ENCODE results near the gene PLIN4. TPM values are rescaled to one million over a fixed set of nuclear protein-coding genes. Genes with fewer than 3 reads are reported as not detected.

Gene PLIN4
- total RNA-seq, 1 experiment from 2014 or later = not detected

DNA sequence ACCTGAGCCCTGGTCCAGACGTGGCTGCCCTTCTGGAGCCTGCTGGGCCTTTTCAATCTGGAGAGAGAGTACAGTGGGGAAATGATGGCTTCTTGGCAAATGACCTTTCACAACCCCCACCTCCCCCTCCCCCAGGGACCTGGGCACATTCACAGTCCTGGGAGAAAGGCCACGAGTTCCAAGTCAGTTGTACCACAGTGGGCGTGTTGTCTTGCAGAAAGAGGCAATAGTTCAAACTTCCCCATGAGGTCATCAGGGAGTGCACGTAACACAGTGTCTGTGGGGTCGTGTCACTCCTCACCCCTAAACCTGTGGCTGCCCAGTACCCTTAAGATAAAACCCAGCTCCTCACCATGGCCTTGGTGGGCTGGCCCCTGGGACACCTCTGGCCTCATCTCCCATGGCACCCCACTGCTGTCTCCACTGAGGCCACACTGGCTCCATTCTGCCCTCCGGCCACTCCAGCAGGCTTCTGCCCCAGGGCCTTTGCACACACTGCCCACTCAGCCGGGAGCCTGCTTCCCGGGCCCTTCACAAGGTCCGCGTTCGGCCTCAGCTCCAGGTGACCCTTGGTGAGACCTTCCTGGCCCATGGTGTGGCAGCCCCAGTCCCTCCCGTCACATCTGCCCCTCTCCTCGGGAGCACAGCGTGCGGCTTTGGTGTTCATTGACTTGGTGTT is 13.3 kb downstream of the PLIN4 start:
- Histone ChIP-seq H3K9me3 (no peaks in the 10 kb centered on the region), H3K36me3 (no peaks in the 10 kb centered on the region), H3K4me3 (no peak overlapping the region), H3K27me3 (no peaks in the 10 kb centered on the region)
- no peak for DNase-seq

DNA sequence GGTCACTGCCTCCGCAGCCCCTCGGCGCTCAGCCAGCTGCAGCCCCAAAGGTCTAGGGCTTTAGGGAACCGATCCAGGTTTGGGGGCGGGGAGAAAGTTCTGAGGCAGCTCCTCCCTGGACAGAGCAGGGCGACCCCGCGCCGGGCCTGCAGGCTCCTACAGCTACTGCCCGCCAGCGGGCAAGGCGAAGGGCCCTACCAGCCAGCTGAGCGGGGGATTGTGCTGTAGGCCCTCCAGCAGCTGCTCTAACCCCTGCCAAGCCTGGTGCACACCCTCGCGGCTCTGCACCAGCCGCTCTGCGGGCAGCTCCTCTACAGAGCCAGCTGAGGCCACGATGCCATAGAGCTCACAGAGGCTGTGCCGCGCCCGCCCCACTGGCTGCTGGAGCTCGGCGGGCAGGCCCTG is 14.0 kb downstream of the PLIN4 start:
- no peaks in the 10 kb centered on the region for H3K36me3 ChIP-seq
- no peak overlapping the region for H3K4me3 ChIP-seq
- no peak for DNase-seq
- no peaks in the 10 kb centered on the region for H3K27me3 ChIP-seq
- no peaks in the 10 kb centered on the region for H3K9me3 ChIP-seq

DNA sequence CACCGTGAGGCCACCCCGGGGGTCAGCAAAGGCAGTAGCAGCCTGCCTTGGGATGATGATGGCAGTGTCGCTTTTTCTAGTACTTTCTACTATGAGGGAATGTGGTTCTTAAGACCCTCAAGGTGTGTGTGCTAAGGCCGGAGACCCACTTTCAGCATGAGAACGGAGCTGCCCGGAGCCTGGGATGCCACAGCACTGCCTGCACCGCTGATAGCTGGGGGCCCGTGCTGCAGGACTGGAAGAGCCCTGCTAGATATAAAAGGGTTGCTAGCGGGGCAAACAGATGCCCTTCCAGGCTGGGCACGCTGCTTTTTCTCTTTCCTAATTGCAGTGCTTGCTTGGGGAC is 14.5 kb downstream of the PLIN4 start:
- Histone ChIP-seq H3K9me3 (no peaks in the 10 kb centered on the region), H3K4me3 (no peak overlapping the region), H3K27me3 (no peaks in the 10 kb centered on the region), H3K36me3 (no peaks in the 10 kb centered on the region)
- DNase-seq = no peak

DNA sequence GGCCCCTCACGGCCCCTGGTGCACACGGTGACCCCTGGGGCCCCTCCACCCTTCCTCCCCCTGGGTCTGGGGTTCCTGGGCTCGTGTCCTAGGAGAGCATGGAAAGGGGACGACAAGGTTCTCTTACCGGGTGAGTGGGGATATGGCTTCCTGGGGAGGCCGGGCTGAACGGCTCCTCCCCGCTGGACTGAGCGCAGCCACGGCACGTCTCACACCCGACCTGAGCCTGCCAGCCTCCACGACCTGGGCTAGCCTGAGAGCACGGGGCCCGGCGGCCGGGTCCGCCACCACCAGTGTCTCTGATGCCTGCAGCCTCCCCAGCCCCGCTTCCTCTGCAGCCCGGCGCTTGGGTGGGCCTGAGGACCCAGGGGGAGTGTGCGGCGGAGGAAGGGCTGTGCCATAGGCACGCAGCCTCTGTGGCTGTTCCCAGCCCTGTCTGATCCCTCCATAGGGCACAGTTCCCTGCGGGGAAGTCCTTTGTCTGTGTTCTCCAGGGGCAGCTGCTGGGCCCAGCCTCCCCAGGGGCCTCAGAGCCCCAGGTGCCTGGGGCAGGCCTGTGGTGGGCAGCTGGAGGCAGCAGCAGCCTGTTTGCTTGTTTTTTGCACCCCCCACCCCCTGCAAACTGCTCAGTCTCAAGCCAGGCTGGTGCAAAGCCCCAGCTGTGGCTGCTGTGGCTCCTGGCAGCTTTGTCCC is 15.0 kb downstream of the PLIN4 start:
- H3K9me3 ChIP-seq = no peaks in the 10 kb centered on the region
- no peaks in the 10 kb centered on the region for H3K36me3 ChIP-seq
- no peak for DNase-seq

DNA sequence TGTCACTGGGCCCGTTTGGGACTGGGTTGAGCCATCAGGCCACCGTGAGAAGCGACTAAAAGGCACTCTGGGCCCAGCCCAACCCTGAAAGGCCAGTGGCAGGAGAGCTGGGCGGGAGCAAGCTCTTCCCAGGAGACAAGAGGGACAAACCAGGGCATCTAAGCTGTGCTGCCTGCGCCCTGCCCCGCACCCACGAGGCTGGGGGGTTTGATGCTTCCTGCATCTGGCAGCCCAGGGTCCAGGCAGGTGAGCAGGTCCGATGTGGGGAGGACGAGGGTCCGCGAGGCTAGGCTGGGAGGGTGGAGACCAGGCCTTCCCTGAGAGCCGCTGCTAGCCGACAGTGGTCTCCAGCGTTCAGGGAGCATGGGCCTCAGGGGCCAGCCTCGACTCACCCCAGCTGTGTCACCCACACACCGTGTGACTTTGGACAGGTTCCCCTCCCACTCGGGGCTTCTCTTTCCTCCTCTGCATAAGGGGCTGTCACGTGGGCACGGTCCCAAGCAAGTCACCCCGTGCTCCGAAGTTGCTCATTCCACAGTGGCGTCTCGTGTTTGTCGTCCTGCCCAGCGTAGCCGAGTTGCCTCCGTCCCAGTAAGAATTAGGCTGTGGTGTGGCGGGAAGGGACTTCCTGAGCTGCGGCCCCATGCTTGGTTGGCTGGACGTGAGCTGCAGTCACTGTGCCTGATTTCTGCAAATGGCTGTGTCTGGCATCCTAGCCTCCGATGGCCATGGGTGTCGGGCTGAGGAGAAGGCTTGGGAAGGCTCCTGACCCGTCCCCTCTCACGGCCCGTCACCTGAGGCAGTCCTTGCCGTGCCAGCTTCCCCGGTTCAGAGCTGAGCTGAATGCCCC is 15.8 kb downstream of the PLIN4 start:
- H3K9me3 ChIP-seq = no peaks in the 10 kb centered on the region
- no peak overlapping the region for H3K4me3 ChIP-seq
- H3K36me3 ChIP-seq = no peaks in the 10 kb centered on the region
- DNase-seq = no peak
- H3K27me3 ChIP-seq = no peaks in the 10 kb centered on the region

More for the DNA sequence above, 15.0 kb downstream of the PLIN4 start:
- Histone ChIP-seq H3K27me3 (no peaks in the 10 kb centered on the region), H3K4me3 (no peak overlapping the region)

DNA sequence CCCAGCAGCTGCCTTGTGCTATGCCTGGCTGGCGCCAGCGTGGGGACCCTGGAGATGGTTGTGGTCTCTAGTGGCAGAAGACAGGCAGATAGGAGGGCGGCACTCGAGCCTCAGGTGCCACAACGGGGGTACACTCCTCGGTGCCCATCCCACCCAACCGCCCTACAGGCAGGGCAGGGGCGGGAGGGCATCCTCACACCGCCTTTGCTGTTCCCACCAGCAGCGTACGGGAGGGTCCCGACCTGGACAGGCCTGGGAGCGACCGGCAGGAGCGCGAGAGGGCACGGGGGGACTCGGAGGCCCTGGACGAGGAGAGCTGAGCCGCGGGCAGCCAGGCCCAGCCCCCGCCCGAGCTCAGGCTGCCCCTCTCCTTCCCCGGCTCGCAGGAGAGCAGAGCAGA is 16.6 kb downstream of the PLIN4 start:
- no peak for DNase-seq
- H3K27me3 ChIP-seq = no peaks in the 10 kb centered on the region
- H3K36me3 ChIP-seq = no peaks in the 10 kb centered on the region
- H3K9me3 ChIP-seq = no peaks in the 10 kb centered on the region
- no peak overlapping the region for H3K4me3 ChIP-seq

DNA sequence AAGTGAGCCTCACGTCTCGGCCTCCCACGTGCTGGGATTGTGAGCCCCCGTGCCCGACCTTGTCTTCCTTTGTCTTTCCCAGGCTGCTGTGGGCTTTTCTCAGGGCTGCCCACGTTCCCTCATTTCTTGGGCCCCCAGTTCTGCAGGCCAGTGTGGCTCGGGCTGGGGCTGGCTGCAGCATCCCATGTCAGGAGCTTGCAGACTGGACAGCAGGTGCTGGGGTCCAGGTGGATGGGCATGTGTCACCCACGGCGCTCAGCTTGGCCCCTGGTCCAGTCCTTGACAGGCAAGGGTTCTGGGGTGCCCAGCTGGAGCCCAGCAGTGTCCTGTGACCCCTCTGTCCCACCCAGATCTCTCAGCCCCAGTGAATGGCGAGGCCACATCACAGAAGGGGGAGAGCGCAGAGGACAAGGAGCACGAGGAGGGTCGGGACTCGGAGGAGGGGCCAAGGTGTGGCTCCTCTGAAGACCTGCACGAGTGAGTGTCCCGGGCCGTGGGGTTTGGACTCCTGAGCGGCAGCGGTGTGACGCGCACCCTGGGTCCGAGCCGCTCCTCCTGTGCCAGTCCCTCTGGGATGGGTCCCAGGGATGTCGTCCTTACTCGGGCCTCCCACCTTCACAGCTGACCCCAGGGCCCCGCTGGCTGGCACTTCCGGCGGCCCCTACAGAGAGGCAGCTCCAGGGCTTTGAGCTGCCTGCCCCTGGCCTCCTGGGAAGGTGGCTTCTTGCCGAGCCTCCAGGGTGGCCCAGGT is 17.3 kb downstream of the PLIN4 start:
- no peak for DNase-seq
- Histone ChIP-seq H3K9me3 (no peaks in the 10 kb centered on the region), H3K36me3 (no peaks in the 10 kb centered on the region), H3K27me3 (no peaks in the 10 kb centered on the region), H3K4me3 (no peak overlapping the region)

DNA sequence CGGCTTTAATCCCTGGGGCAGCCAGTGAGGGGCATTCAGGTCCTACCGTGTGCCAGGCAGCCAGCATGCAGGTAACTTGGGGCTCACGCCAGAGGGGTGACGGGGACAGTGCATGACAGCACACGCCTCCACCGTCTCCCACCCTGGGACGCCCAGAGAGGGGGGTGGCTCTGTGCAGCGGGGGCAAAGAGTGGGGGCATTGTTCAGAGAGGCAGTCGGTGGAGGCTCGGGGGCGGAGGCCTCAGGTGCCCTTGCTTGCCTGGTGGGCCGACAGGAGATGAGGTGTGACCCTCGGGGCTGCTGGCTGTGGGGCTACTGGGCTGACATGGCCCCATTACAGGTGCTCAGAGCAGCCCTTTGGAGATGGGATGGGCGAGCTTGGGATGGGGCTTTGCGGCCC is 18.4 kb downstream of the PLIN4 start:
- Histone ChIP-seq H3K4me3 (no peak overlapping the region), H3K27me3 (no peaks in the 10 kb centered on the region), H3K36me3 (no peaks in the 10 kb centered on the region), H3K9me3 (no peaks in the 10 kb centered on the region)
- no peak for DNase-seq

DNA sequence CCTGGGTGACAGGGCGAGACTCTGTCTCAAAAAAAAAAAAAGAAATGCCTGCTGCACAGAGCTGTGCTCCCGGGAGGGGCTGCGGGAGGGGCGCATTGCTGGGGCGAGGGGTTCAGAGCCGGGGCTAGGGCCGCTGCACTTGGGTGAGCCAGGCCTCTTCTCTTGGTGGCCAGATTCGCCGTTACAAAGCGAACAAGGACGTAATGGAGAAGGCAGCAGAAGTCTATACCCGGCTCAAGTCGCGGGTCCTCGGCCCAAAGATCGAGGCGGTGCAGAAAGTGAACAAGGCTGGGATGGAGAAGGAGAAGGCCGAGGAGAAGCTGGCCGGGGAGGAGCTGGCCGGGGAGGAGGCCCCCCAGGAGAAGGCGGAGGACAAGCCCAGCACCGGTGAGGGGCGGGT is 19.0 kb downstream of the PLIN4 start:
- no peak overlapping the region for H3K4me3 ChIP-seq
- no peaks in the 10 kb centered on the region for H3K36me3 ChIP-seq
- no peaks in the 10 kb centered on the region for H3K27me3 ChIP-seq
- H3K9me3 ChIP-seq = no peaks in the 10 kb centered on the region
- DNase-seq = no peak

DNA sequence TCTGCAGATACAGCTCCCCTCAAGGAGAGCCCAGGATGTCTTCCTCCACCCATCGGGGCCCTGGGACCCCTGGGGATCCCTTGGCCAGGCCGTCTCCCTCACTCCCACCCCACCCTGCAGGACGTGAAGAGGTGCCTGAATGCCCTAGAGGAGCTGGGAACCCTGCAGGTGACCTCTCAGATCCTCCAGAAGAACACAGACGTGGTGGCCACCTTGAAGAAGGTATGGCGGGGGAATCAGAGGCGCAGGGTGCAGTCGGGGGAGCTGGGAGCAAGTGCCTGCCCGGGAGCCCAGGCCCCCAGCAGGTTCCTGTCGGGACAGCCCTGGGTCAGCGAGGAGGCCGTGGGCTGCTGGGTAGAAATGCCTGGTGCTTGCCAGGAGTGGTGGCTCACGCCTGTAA is 19.6 kb downstream of the PLIN4 start:
- H3K27me3 ChIP-seq = no peaks in the 10 kb centered on the region

DNA sequence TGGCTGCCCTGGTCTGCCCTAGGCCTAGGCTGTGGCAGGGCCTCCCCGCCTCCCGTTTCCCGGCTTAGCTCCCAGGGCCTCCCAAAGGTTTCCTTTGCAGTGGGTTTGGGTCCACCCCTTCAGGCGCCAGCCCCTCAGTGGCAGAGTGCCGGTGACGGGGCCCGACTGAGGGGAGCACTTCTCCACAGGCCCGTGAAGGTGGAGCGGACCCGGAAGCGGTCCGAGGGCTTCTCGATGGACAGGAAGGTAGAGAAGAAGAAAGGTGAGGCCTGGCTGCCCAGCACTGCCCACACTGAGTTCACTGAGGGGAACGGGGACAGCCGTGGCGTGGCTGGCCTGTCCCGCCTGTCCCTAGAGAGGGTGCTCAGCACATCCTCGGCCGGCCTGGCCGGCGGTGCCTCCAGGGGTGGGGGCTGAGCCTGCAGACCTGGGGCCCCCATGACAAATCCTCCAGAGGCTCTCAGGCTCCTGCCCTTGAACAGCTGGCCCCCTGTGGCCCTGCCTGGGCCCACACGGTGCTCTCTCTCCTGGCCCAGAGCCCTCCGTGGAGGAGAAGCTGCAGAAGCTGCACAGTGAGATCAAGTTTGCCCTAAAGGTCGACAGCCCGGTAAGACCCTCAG is 20.4 kb downstream of the PLIN4 start:
- Histone ChIP-seq H3K9me3 (no peaks in the 10 kb centered on the region), H3K36me3 (no peaks in the 10 kb centered on the region), H3K4me3 (no peak overlapping the region), H3K27me3 (no peaks in the 10 kb centered on the region)
- no peak for DNase-seq

More for the DNA sequence above, 19.6 kb downstream of the PLIN4 start:
- no peak for DNase-seq
- no peaks in the 10 kb centered on the region for H3K9me3 ChIP-seq
- no peak overlapping the region for H3K4me3 ChIP-seq
- H3K36me3 ChIP-seq = no peaks in the 10 kb centered on the region

DNA sequence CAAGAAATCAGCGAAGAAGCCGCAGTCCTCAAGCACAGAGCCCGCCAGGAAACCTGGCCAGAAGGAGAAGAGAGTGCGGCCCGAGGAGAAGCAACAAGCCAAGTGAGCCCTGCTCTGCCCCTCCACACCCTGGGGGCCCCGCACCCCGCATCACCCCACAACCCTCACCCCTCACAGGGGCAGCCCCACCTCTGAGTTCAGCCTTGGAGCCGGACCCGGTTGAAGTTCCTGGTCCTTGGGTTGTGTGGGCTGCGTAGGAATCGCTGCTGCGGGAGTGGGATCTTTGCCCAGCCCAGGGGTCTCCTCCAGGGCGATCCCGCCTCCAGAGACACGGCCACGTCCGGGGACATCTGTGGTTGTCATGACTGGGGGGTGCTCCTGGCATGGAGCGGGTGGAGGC is 22.0 kb downstream of the PLIN4 start:
- no peaks in the 10 kb centered on the region; the same call in 1 of the 2 replicates for H3K36me3 ChIP-seq
- no peaks in the 10 kb centered on the region for H3K9me3 ChIP-seq
- H3K4me3 ChIP-seq = no peak overlapping the region
- DNase-seq = no peak
- H3K27me3 ChIP-seq = no peaks in the 10 kb centered on the region

DNA sequence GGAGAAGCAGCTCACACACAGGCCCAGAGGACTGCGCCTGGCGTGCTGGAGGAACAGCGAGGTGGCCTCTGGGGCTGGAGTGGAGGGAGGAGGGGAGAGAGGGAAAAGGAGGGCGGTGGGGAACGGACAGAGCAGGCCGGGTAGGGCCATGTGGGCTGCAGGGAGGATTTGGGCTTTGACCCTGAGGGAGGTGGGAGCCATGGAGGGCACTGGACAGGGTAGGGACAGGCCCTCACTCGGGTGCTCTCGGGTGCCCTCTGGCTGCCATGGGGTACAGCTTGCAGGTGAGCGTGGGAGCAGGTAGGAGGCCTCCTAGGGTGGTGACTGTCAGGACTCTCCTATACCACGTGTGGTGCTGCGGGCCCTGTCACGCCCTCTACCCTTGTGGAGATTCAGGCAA is 22.8 kb downstream of the PLIN4 start:
- Histone ChIP-seq H3K27me3 (no peaks in the 10 kb centered on the region), H3K4me3 (no peak overlapping the region), H3K36me3 (no peaks in the 10 kb centered on the region; the same call in 1 of the 2 replicates), H3K9me3 (no peaks in the 10 kb centered on the region)
- DNase-seq = no peak

DNA sequence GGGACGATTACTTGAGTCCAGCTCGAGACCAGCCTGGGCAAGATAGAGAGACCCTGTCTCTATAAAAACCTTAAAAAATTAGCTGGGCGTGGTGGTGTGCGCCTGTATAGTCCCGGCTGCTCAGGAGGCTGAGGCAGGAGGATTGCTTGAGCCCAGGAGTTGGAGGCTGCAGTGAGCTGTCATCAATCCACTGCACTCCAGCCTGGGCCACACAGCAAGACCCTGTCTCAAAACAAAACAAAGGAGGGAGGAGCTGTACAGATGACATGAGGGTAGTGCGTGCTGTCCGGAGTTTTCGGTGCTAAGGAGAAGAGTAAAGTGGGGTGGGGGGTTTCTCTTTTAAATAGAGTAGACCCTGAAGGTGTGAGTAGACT is 23.6 kb downstream of the PLIN4 start:
- Histone ChIP-seq H3K36me3 (no peaks in the 10 kb centered on the region; the same call in 1 of the 2 replicates), H3K4me3 (no peak overlapping the region), H3K9me3 (no peaks in the 10 kb centered on the region), H3K27me3 (no peaks in the 10 kb centered on the region)
- no peak for DNase-seq

DNA sequence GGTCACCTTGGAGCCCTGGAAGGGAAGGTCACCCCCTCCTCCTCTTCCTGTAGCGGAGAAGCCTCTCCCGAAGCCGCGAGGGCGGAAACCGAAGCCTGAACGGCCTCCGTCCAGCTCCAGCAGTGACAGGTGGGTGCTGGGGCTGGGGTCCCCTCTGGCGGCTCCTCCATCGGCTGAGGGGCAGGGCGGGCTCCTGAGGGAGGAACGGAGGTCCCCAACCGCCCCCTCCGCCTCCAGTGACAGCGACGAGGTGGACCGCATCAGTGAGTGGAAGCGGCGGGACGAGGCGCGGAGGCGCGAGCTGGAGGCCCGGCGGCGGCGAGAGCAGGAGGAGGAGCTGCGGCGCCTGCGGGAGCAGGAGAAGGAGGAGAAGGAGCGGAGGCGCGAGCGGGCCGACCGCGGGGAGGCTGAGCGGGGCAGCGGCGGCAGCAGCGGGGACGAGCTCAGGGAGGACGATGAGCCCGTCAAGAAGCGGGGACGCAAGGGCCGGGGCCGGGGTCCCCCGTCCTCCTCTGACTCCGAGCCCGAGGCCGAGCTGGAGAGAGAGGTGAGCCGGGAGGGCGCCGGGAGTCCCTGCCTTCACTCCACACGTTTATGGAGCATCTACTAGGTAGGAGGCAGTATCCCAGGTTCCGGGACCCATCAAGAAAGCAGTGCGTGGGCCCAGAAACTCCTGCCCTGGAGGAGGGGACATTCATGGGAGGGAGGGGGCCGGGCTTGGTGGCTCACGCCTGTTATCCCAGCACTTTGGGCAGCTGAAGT is 24.2 kb downstream of the PLIN4 start:
- Histone ChIP-seq H3K27me3 (no peaks in the 10 kb centered on the region), H3K4me3 (no peak overlapping the region), H3K36me3 (no peaks in the 10 kb centered on the region; the same call in 1 of the 2 replicates), H3K9me3 (no peaks in the 10 kb centered on the region)
- DNase-seq = no peak
